HG02763 (cell line): ENCODE measurements around the gene TCHHL1.

ENCODE experiments used
- ATAC-seq: cut with Tn5 transposase; IDR thresholded peaks from one replicate; pipeline ENCODE4 v1.9.1; 2021; ENCODE audit warnings: mild to moderate bottlenecking, moderate library complexity; ENCODE audit not compliant: unreplicated experiment

The TCHHL1 gene

GRCh38 chr1:152089014-152089674 is at the start of gene TCHHL1:
Gene TCHHL1, minus strand, starts transcription at chr1:152089064. Its CDS starts 921 bp downstream, at chr1:152088143.
- no peak for ATAC-seq

- no peak for ATAC-seq
Observed at GRCh38 chr1:152137215-152137614, 48.4 kb upstream of the TCHHL1 start.

- ATAC-seq = no peak
Observed at GRCh38 chr1:152130186-152130585, 41.3 kb upstream of the TCHHL1 start.

- no peak for ATAC-seq
Observed at GRCh38 chr1:152127673-152128072, 38.8 kb upstream of the TCHHL1 start.

GRCh38 chr1:152125834-152126443 is 37.1 kb upstream of the TCHHL1 start:
- no peak for ATAC-seq

- ATAC-seq = no peak
Observed at GRCh38 chr1:152118915-152119314, 30.1 kb upstream of the TCHHL1 start.

GRCh38 chr1:152115344-152115743 is 26.5 kb upstream of the TCHHL1 start, which contains the start of gene TCHH:
Gene TCHH, minus strand, starts transcription at chr1:152115444. Its CDS starts 1,364 bp downstream, at chr1:152114080.
- no peak for ATAC-seq

GRCh38 chr1:152112885-152113432 is 24.1 kb upstream of the TCHHL1 start:
- no peak for ATAC-seq

GRCh38 chr1:152112101-152112884 is 23.4 kb upstream of the TCHHL1 start:
- no peak for ATAC-seq

GRCh38 chr1:152111515-152111968 is 22.7 kb upstream of the TCHHL1 start:
- ATAC-seq = no peak

- no peak for ATAC-seq
Observed at GRCh38 chr1:152110860-152111514, 22.1 kb upstream of the TCHHL1 start.

- no peak for ATAC-seq
Observed at GRCh38 chr1:152110365-152110859, 21.5 kb upstream of the TCHHL1 start.

GRCh38 chr1:152109998-152110294 is 21.1 kb upstream of the TCHHL1 start:
- ATAC-seq = no peak

GRCh38 chr1:152109231-152109997 is 20.6 kb upstream of the TCHHL1 start:
- ATAC-seq = no peak

- ATAC-seq = no peak
Observed at GRCh38 chr1:152108882-152109222, 20.0 kb upstream of the TCHHL1 start.

- ATAC-seq = no peak
Observed at GRCh38 chr1:152107984-152108881, 19.4 kb upstream of the TCHHL1 start.

GRCh38 chr1:152107031-152107983 is 18.4 kb upstream of the TCHHL1 start:
- ATAC-seq = no peak

- no peak for ATAC-seq
Observed at GRCh38 chr1:152104854-152105253, 16.0 kb upstream of the TCHHL1 start.
